Measurements from ENCODE around the gene PRKG1. TPM values are rescaled to one million over a fixed set of nuclear protein-coding genes. Genes with fewer than 3 reads are reported as not detected.

PRKG1 gene
- total RNA-seq, 1 experiment from 2014 or later, result 10.4 TPM

- peaks cover 7% of the 10 kb centered on the region; the same call in 1 of the 2 replicates for H3K4me1 ChIP-seq (ENCODE audit: insufficient read depth, low read length)
- no peaks in the 10 kb centered on the region for H4K20me1 ChIP-seq (ENCODE audit: control insufficient read depth, insufficient read depth, insufficient read length)
- no peak overlapping the region for H2BK20ac ChIP-seq (ENCODE audit: low read depth, low read length, poor library complexity, severe bottlenecking)
- no peak overlapping the region for H3K14ac ChIP-seq (ENCODE audit: insufficient read depth, low read length)
- Mint-ChIP-seq H3K4me1 (peaks cover 8 to 14% of the 10 kb centered on the region in 2 experiments), H3K27ac (no peak overlapping the region), H3K9me3 (no peaks in the 10 kb centered on the region), H3K4me3 (no peak overlapping the region), H3K27me3 (ENCODE audit: low read depth) (no peaks in the 10 kb centered on the region), H3K36me3 (ENCODE audit: insufficient read depth in 1 of 3, low read depth in 3 of 3) (no peaks in the 10 kb centered on the region)
- no peaks in the 10 kb centered on the region for H3K79me1 ChIP-seq (ENCODE audit: insufficient read depth, low read depth, low read length, poor library complexity, severe bottlenecking)
- H2BK5ac ChIP-seq (ENCODE audit: insufficient read length, low read length), result no peak overlapping the region
- WGBS (ENCODE audit: extremely low coverage, insufficient read length, low lambda C conversion rate), result no CpG with 5 or more reads among the region's 5 CpGs
- H2AFZ ChIP-seq (ENCODE audit: low read length), result no peak overlapping the region
- no peak overlapping the region for H3K27ac ChIP-seq (ENCODE audit: insufficient read length, low read depth, low read length)
- no peak overlapping the region for H2BK120ac ChIP-seq (ENCODE audit: low read depth, low read length, poor library complexity, severe bottlenecking)
- no peak overlapping the region for H3K18ac ChIP-seq (ENCODE audit: insufficient read length, low read depth, low read length)
- TF ChIP-seq, protein P1, sequence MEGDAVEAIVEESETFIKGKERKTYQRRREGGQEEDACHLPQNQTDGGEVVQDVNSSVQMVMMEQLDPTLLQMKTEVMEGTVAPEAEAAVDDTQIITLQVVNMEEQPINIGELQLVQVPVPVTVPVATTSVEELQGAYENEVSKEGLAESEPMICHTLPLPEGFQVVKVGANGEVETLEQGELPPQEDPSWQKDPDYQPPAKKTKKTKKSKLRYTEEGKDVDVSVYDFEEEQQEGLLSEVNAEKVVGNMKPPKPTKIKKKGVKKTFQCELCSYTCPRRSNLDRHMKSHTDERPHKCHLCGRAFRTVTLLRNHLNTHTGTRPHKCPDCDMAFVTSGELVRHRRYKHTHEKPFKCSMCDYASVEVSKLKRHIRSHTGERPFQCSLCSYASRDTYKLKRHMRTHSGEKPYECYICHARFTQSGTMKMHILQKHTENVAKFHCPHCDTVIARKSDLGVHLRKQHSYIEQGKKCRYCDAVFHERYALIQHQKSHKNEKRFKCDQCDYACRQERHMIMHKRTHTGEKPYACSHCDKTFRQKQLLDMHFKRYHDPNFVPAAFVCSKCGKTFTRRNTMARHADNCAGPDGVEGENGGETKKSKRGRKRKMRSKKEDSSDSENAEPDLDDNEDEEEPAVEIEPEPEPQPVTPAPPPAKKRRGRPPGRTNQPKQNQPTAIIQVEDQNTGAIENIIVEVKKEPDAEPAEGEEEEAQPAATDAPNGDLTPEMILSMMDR (conservative IDR thresholded peaks at IDR 0.05), result no peak
- no peaks in the 10 kb centered on the region for H3K9me3 ChIP-seq (ENCODE audit: control insufficient read depth, low read depth, low read length)
- H2BK15ac ChIP-seq (ENCODE audit: low read depth, low read length), result no peak overlapping the region
- H3T11ph ChIP-seq (ENCODE audit: low read length), result no peak overlapping the region
- no peak overlapping the region for H3K4ac ChIP-seq (ENCODE audit: low read depth, low read length)
- H4K91ac ChIP-seq (ENCODE audit: insufficient read length, low read depth, low read length), result no peak overlapping the region
- H4K5ac ChIP-seq (ENCODE audit: insufficient read length, low read depth, low read length), result no peak overlapping the region
- no peak overlapping the region for H3K9ac ChIP-seq (ENCODE audit: extremely low read depth, insufficient read length, low read length)
- no peak overlapping the region for H2AK5ac ChIP-seq (ENCODE audit: insufficient read length, low read length)
- no peaks in the 10 kb centered on the region for H3K79me2 ChIP-seq (ENCODE audit: insufficient read depth, low read length)
- no peak overlapping the region for H4K8ac ChIP-seq (replicated peaks; ENCODE audit: insufficient read length, low read depth, low read length)
- H3K23me2 ChIP-seq (ENCODE audit: insufficient read length, low read depth, low read length, poor library complexity, severe bottlenecking), result no peaks in the 10 kb centered on the region
- no peak overlapping the region for H2BK12ac ChIP-seq (ENCODE audit: insufficient read length, low read depth, low read length)
- no peak overlapping the region for H3K4me2 ChIP-seq (ENCODE audit: insufficient read depth, insufficient read length, low read length)
- no peaks in the 10 kb centered on the region for H3K27me3 ChIP-seq (ENCODE audit: insufficient read depth, low read length)
- no peak overlapping the region for H3K56ac ChIP-seq (ENCODE audit: insufficient read length, low read depth, low read length)
- H3K23ac ChIP-seq (ENCODE audit: insufficient read length, low read depth, low read length), result no peak overlapping the region
- DNase-seq, result no peak
Measured at GRCh38 chr10:51224671-51225161, 150.4 kb downstream of the PRKG1 start.

Measured in H9 (cell line).